Keratinocyte (primary cell): ENCODE results near the gene TRAF5. TPM values are rescaled to one million over a fixed set of nuclear protein-coding genes. Genes with fewer than 3 reads are reported as not detected.
A peak's percentile ranks its signal among the peaks of the same experiment; 100 is the strongest.

Experiments used
- DNase-seq: peaks from one replicate; pipeline ENCODE4 v3.0.0-alpha.2; 2011; ENCODE audit warnings: low read depth, missing footprints, low spot score
- FAIRE-seq: peaks from 2 replicates; lab custom pipeline; 2011; peaks lifted over from hg19 to GRCh38; lab: Jason Lieb, UNC
- H2AFZ ChIP-seq: 2 replicates; pipeline ENCODE4 v1.6.0; 2012; ENCODE audit warnings: low read length, control low read depth, inconsistent platforms; ENCODE audit not compliant: control insufficient read depth
- H3K27ac ChIP-seq: 2 replicates; pipeline ENCODE4 v1.5.1; 2011; ENCODE audit warnings: low read length; ENCODE audit not compliant: control insufficient read depth, insufficient read depth
- H3K27me3 ChIP-seq: 3 replicates; pipeline ENCODE4 v1.6.0; 2011; ENCODE audit warnings: low read length; ENCODE audit not compliant: control insufficient read depth, insufficient read depth; ENCODE audit errors: extremely low read depth
- H3K36me3 ChIP-seq, 2 experiments: 2 replicates in 1 of 2; 3 replicates in 1 of 2; pipeline ENCODE4 v1.5.1; 2011; ENCODE audit warnings: low read length in 2 of 2, mild to moderate bottlenecking in 1 of 2; ENCODE audit not compliant: control insufficient read depth in 2 of 2, insufficient read depth in 2 of 2; ENCODE audit errors: extremely low read depth in 1 of 2
- H3K4me1 ChIP-seq: 3 replicates; pipeline ENCODE4 v1.5.1; 2011; ENCODE audit warnings: low read length; ENCODE audit not compliant: control insufficient read depth, insufficient read depth; ENCODE audit errors: extremely low read depth
- H3K4me2 ChIP-seq: 3 replicates; pipeline ENCODE4 v1.6.0; 2011; ENCODE audit warnings: low read depth, low read length; ENCODE audit not compliant: control insufficient read depth, insufficient read depth; ENCODE audit errors: extremely low read depth
- H3K4me3 ChIP-seq, 3 experiments: fragments of 200-600 bp in 1 of 3; sonication (generic) in 1 of 3; 2 replicates in 2 of 3; 3 replicates in 1 of 3; pipeline ENCODE4 v1.5.1; 2011 to 2016; ENCODE audit warnings: low read length in 3 of 3, mild to moderate bottlenecking in 3 of 3, control low read depth in 2 of 3, inconsistent platforms in 1 of 3, low read depth in 1 of 3, mixed read lengths in 1 of 3, mixed run types in 1 of 3, moderate library complexity in 1 of 3; ENCODE audit not compliant: control insufficient read depth in 2 of 3, insufficient read depth in 2 of 3; ENCODE audit errors: extremely low read depth in 1 of 3
- H3K79me2 ChIP-seq: 2 replicates; pipeline ENCODE4 v1.6.0; 2012; ENCODE audit warnings: low read length; ENCODE audit not compliant: control insufficient read depth, insufficient read depth
- H3K9ac ChIP-seq: 3 replicates; pipeline ENCODE4 v1.6.0; 2011; ENCODE audit warnings: low read length; ENCODE audit not compliant: control insufficient read depth, insufficient read depth; ENCODE audit errors: extremely low read depth
- H3K9me1 ChIP-seq: 3 replicates; pipeline ENCODE4 v1.6.0; 2011; ENCODE audit warnings: low read length; ENCODE audit not compliant: control insufficient read depth, insufficient read depth; ENCODE audit errors: extremely low read depth
- H3K9me3 ChIP-seq: 2 replicates; pipeline ENCODE4 v1.5.1; 2012; ENCODE audit warnings: low read depth, low read length; ENCODE audit not compliant: control insufficient read depth
- H4K20me1 ChIP-seq: 3 replicates; pipeline ENCODE4 v1.6.0; 2011; ENCODE audit warnings: low read length; ENCODE audit not compliant: control insufficient read depth, insufficient read depth; ENCODE audit errors: extremely low read depth
- EZH2 ChIP-seq: IDR thresholded peaks from one replicate; pipeline ENCODE4 v1.6.1; 2012; ENCODE audit warnings: inconsistent platforms, mild to moderate bottlenecking, low read length, moderate library complexity
- dilution Hi-C: fragments of 300-500 bp; cut with MboI; formaldehyde crosslinking; loops from one replicate; pipeline ENCODE4 v1.7.0; 2020; ENCODE audit warnings: low sequenced_read_pairs; ENCODE audit not compliant: extremely low pct_ligation_motif_present
- polyA plus RNA-seq, 5 experiments: library from polyadenylated mRNA; depleted of rRNA in 3 of 5; stranded (reverse) in 3 of 5; stranded (forward) in 1 of 5; unstranded in 1 of 5; fragments of >200 nt; gene quantifications; 1 replicate in 1 of 5; 2 replicates in 3 of 5; 3 replicates in 1 of 5; pipeline versions ENCODE4 v1.2.1 to v1.2.3, GENCODE V29; 2011 to 2012; ENCODE audit warnings: missing spikeins in 2 of 5, low read depth in 1 of 5, low replicate concordance in 1 of 5
- TF ChIP-seq, protein P1 (sequence below), 3 experiments: IDR thresholded peaks in 1 of 3; conservative IDR thresholded peaks in 1 of 3; optimal IDR thresholded peaks in 1 of 3; 2 replicates in 2 of 3; 3 replicates in 1 of 3; pipeline versions ENCODE3 to v1.5.1; 2011; ENCODE audit warnings: low read length in 3 of 3, mild to moderate bottlenecking in 3 of 3, moderate library complexity in 2 of 3, control low read depth in 1 of 3, inconsistent platforms in 1 of 3; ENCODE audit not compliant: insufficient read depth in 2 of 3; ENCODE audit errors: extremely low read depth in 1 of 3

Gene TRAF5
- polyA plus RNA-seq, 1 donor (not counting 4 experiments of a cell fraction or from before 2014, with no cell fraction given), result 2.1 TPM

DNA sequence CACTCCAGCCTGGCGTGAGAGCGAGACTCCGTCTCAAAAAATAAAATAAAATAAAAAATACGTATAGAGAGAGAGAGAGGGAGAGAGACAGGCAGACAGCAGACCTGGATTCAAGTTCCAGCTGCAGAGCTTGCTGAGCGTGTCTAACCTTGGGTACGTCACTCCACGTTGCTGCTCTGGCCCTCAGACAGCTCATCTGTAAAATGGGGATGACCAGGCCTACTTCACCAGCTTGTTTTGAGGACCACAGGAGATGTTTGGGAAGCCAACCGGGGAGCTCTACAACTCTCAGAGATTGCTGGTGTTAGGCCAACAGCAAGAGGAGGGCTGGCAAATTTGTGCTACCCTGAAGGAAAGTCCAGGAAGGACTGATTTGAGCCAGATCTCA is 499 bp upstream of the TRAF5 start:
- Histone ChIP-seq H3K9ac (peak overlapping the region; percentile 45), H3K36me3 (no peaks in the 10 kb centered on the region), H2AFZ (peak overlapping the region; percentile 93), H3K9me3 (no peaks in the 10 kb centered on the region), H3K79me2 (no peaks in the 10 kb centered on the region), H3K4me2 (peak overlapping the region; percentile 68), H3K9me1 (no peaks in the 10 kb centered on the region), H3K4me1 (peaks cover 10% of the 10 kb centered on the region), H3K27ac (no peak overlapping the region), H3K4me3 (peak overlapping the region in 2 of 3 experiments; percentile 63 to 69), H3K27me3 (no peaks in the 10 kb centered on the region), H4K20me1 (no peaks in the 10 kb centered on the region)
- no peak for DNase-seq
- TF ChIP-seq, protein P1, sequence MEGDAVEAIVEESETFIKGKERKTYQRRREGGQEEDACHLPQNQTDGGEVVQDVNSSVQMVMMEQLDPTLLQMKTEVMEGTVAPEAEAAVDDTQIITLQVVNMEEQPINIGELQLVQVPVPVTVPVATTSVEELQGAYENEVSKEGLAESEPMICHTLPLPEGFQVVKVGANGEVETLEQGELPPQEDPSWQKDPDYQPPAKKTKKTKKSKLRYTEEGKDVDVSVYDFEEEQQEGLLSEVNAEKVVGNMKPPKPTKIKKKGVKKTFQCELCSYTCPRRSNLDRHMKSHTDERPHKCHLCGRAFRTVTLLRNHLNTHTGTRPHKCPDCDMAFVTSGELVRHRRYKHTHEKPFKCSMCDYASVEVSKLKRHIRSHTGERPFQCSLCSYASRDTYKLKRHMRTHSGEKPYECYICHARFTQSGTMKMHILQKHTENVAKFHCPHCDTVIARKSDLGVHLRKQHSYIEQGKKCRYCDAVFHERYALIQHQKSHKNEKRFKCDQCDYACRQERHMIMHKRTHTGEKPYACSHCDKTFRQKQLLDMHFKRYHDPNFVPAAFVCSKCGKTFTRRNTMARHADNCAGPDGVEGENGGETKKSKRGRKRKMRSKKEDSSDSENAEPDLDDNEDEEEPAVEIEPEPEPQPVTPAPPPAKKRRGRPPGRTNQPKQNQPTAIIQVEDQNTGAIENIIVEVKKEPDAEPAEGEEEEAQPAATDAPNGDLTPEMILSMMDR (optimal IDR thresholded peaks at IDR 0.05 in 1 of 3, IDR thresholded peaks at IDR 0.05 in 1 of 3, conservative IDR thresholded peaks at IDR 0.05 in 1 of 3; ENCODE audit: extremely low read depth in 1 of 3, insufficient read depth in 2 of 3, low read length in 3 of 3), result no peak
- TF ChIP-seq EZH2, result no peak
- FAIRE-seq, result no peak
- dilution Hi-C loops, result no loop called here

DNA sequence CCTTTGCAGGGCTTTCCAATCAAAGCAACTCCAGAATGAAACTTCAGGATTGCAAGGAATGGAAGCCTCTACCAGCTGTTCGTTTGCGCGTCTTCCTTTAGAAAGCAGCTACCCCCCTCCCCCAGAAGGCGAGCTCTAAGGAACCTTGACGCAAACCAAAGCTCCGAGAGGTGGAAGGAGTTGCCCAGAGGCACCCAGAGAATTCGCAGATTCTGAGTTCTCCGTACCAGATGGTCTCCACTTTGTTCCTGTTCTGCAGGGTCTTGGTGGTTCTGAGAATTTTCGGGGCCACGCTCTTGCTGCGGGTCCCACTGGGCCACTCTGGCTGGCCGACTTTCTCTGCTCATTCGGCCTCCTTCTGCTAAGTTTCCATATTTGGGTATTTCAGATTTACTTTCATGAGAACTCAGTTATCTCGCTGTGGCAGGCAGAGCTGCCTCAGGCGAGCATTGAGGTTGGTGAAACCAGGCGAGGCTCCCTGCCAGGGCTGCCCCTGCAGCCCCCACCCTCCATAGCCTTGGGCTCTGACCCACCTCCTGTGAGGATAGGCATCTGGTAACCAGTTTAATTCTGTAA is 801 bp downstream of the TRAF5 start:
- peak overlapping the region; percentile 40 to 63 (median 61) for H3K4me3 ChIP-seq
- no peaks in the 10 kb centered on the region for H3K79me2 ChIP-seq
- no peaks in the 10 kb centered on the region for H4K20me1 ChIP-seq
- no peak overlapping the region for H3K27ac ChIP-seq
- peaks cover 13% of the 10 kb centered on the region for H3K4me1 ChIP-seq
- H3K36me3 ChIP-seq, result no peaks in the 10 kb centered on the region
- dilution Hi-C loops, result no loop called here
- no peaks in the 10 kb centered on the region for H3K9me3 ChIP-seq
- no peak for FAIRE-seq
- H3K4me2 ChIP-seq, result peak overlapping the region; percentile 68
- TF ChIP-seq EZH2, result no peak
- TF ChIP-seq, protein P1 (optimal IDR thresholded peaks at IDR 0.05 in 1 of 3, IDR thresholded peaks at IDR 0.05 in 1 of 3, conservative IDR thresholded peaks at IDR 0.05 in 1 of 3; ENCODE audit: extremely low read depth in 1 of 3, insufficient read depth in 2 of 3, low read length in 3 of 3), result no peak
- peak overlapping the region; percentile 8 for H2AFZ ChIP-seq
- H3K9me1 ChIP-seq, result no peaks in the 10 kb centered on the region
- H3K9ac ChIP-seq, result peak overlapping the region; percentile 45
- no peak for DNase-seq
- no peaks in the 10 kb centered on the region for H3K27me3 ChIP-seq
